HepG2 (cell line): ENCODE measurements around the gene COL4A2. TPM values are rescaled to one million over a fixed set of nuclear protein-coding genes. Genes with fewer than 3 reads are reported as not detected.

Experiments
- ATAC-seq: fragments of 200-7000 bp; cut with Tn5 transposase; 3 replicates; pipeline ENCODE4 v1.9.1; 2020; ENCODE audit warnings: mild to moderate bottlenecking, moderate library complexity
- BruUV-seq: library from RNA; stranded (reverse); fragments of 400-500 nt; replicated peaks from 2 replicates; lab custom pipeline; 2021; lab: Mats Ljungman, UMichigan
- CTCF ChIA-PET: fragments of 300-600 bp; formaldehyde crosslinking; extraction: SDS; loops from one replicate; lab custom pipeline; 2021; ENCODE audit warnings: low total read pairs, inconsistent platforms, low intra/inter-chr PET ratio; lab: Yijun Ruan, JAX
- POLR2A ChIA-PET: fragments of 350-600 bp; sonication (Branson Sonifier 250); formaldehyde crosslinking; loops from one replicate; lab custom pipeline; 2020; ENCODE audit warnings: antibody characterized with exemption, inconsistent platforms; lab: Yijun Ruan, JAX
- DNase-seq: peaks from one replicate; pipeline ENCODE4 v3.0.0-alpha.2; 2015; ENCODE audit warnings: low spot score
- FAIRE-seq: peaks from 3 replicates; lab custom pipeline; 2011; peaks lifted over from hg19 to GRCh38; lab: Jason Lieb, UNC
- H2AFZ ChIP-seq: one replicate; pipeline ENCODE4 v1.6.1; 2011; ENCODE audit warnings: low read length, inconsistent platforms
- H3K27ac ChIP-seq: fragments of 300-600 bp; 3 replicates; pipeline ENCODE4 v1.8.0; 2011; ENCODE audit warnings: mixed run types, mild to moderate bottlenecking, mixed read lengths, low read length, inconsistent platforms; ENCODE audit not compliant: insufficient read depth; ENCODE audit errors: extremely low read length
- H3K27me3 ChIP-seq, 2 experiments: fragments of 200-600 bp in 1 of 2; 2 replicates in 1 of 2; 3 replicates in 1 of 2; pipeline versions ENCODE4 v1.6.0 to v1.8.0; 2011; ENCODE audit warnings: low read length in 2 of 2, mild to moderate bottlenecking in 2 of 2, moderate library complexity in 2 of 2, inconsistent platforms in 1 of 2; ENCODE audit not compliant: insufficient read depth in 2 of 2, control insufficient read depth in 1 of 2
- H3K36me3 ChIP-seq, 2 experiments: fragments of 200-600 bp in 1 of 2; replicated peaks in 1 of 2; 2 replicates in 1 of 2; 3 replicates in 1 of 2; pipeline versions ENCODE4 v1.5.1 to v1.8.0; 2011; ENCODE audit warnings: low read length in 2 of 2, inconsistent platforms in 1 of 2; ENCODE audit not compliant: insufficient read depth in 2 of 2, control insufficient read depth in 1 of 2
- H3K4me1 ChIP-seq: 2 replicates; pipeline ENCODE4 v1.5.1; 2012; ENCODE audit warnings: low read length, inconsistent platforms; ENCODE audit not compliant: insufficient read depth
- H3K4me2 ChIP-seq: 2 replicates; pipeline ENCODE4 v1.6.0; 2011; ENCODE audit warnings: low read depth, low read length, inconsistent platforms
- H3K4me3 ChIP-seq, 3 experiments: fragments of 200-600 bp in 1 of 3; sonication (generic), shearing (Covaris generic) in 1 of 3; replicated peaks in 1 of 3; 2 replicates each; pipeline ENCODE4 v1.5.1; 2011 to 2016; ENCODE audit warnings: low read length in 3 of 3, inconsistent platforms in 2 of 3, low read depth in 2 of 3, mild to moderate bottlenecking in 2 of 3, control low read depth in 1 of 3, mixed read lengths in 1 of 3; ENCODE audit not compliant: insufficient read depth in 1 of 3
- H3K79me2 ChIP-seq: one replicate; pipeline ENCODE4 v1.6.1; 2011; ENCODE audit warnings: low read length, inconsistent platforms; ENCODE audit not compliant: insufficient read depth
- H3K9ac ChIP-seq: 2 replicates; pipeline ENCODE4 v1.6.0; 2011; ENCODE audit warnings: mild to moderate bottlenecking, low read depth, low read length, inconsistent platforms; ENCODE audit not compliant: insufficient read depth
- H3K9me3 ChIP-seq: 2 replicates; pipeline ENCODE4 v1.5.1; 2012; ENCODE audit warnings: mild to moderate bottlenecking, low read length
- H4K20me1 ChIP-seq: 2 replicates; pipeline ENCODE4 v1.6.0; 2011; ENCODE audit warnings: inconsistent platforms, mild to moderate bottlenecking, low read length, moderate library complexity; ENCODE audit not compliant: insufficient read depth
- CBX2 ChIP-seq, 2 experiments: fragments of 200-600 bp in 1 of 2; sonication (generic); formaldehyde crosslinking in 1 of 2; IDR thresholded peaks; 2 replicates each; pipeline versions ENCODE4 v1.7.0 to v1.8.1; 2018 to 2022; ENCODE audit warnings: low read depth in 2 of 2, low read length in 1 of 2, mild to moderate bottlenecking in 1 of 2, missing genetic modification reagents in 1 of 2
- DNMT1 ChIP-seq: sonication (generic); formaldehyde crosslinking; IDR thresholded peaks from 2 replicates; pipeline ENCODE4 v1.5.1; 2020; ENCODE audit warnings: mild to moderate bottlenecking, missing genetic modification reagents
- ELF4 ChIP-seq: sonication (generic); formaldehyde crosslinking; IDR thresholded peaks from 2 replicates; pipeline ENCODE4 v1.5.0; 2020; ENCODE audit warnings: missing genetic modification reagents, mild to moderate bottlenecking, moderate library complexity, borderline replicate concordance
- IRF2 ChIP-seq: IDR thresholded peaks from 2 replicates; pipeline ENCODE4 v1.6.1; 2018; ENCODE audit warnings: missing genetic modification reagents, missing compliant biosample characterization
- KDM6A ChIP-seq: IDR thresholded peaks from 2 replicates; pipeline ENCODE4 v1.6.1; 2016; ENCODE audit warnings: low read depth
- MTA1 ChIP-seq: sonication (generic); formaldehyde crosslinking; IDR thresholded peaks from 2 replicates; pipeline ENCODE4 v1.4.0; 2020; ENCODE audit warnings: missing genetic modification reagents, mild to moderate bottlenecking, borderline replicate concordance
- SMYD3 ChIP-seq: sonication (generic); formaldehyde crosslinking; IDR thresholded peaks from 2 replicates; pipeline ENCODE4 v1.8.1; 2023; ENCODE audit warnings: mild to moderate bottlenecking, missing genetic modification reagents
- SP2 ChIP-seq: sonication (generic); formaldehyde crosslinking; IDR thresholded peaks from 2 replicates; pipeline ENCODE4 v1.5.1; 2020; ENCODE audit warnings: mild to moderate bottlenecking, missing genetic modification reagents
- STAG1 ChIP-seq: sonication (generic); formaldehyde crosslinking; IDR thresholded peaks from 2 replicates; pipeline ENCODE4 v1.4.0; 2020; ENCODE audit warnings: missing genetic modification reagents
- ZNF232 ChIP-seq: sonication (generic); formaldehyde crosslinking; IDR thresholded peaks from 2 replicates; pipeline ENCODE4 v1.4.0; 2020; ENCODE audit warnings: missing genetic modification reagents, borderline replicate concordance
- ZNF44 ChIP-seq: sonication (generic); formaldehyde crosslinking; IDR thresholded peaks from 2 replicates; pipeline ENCODE4 v1.5.1; 2020; ENCODE audit warnings: mild to moderate bottlenecking, missing genetic modification reagents
- ZNF775 ChIP-seq: sonication (generic); formaldehyde crosslinking; IDR thresholded peaks from 2 replicates; pipeline ENCODE4 v1.4.0; 2020; ENCODE audit warnings: missing genetic modification reagents, mild to moderate bottlenecking, moderate library complexity, borderline replicate concordance
- ZNF839 ChIP-seq: sonication (generic); formaldehyde crosslinking; IDR thresholded peaks from 2 replicates; pipeline ENCODE4 v1.4.0; 2020; ENCODE audit warnings: missing genetic modification reagents, mild to moderate bottlenecking, borderline replicate concordance
- ZNF879 ChIP-seq: sonication (generic); formaldehyde crosslinking; IDR thresholded peaks from 2 replicates; pipeline ENCODE4 v1.8.1; 2023; ENCODE audit warnings: missing genetic modification reagents
- ZSCAN9 ChIP-seq: IDR thresholded peaks from 2 replicates; pipeline ENCODE4 v1.6.1; 2016; ENCODE audit warnings: borderline replicate concordance
- WGBS: methylation state at CpG from one replicate; pipeline ENCODE4 v1.1.6; 2017; ENCODE audit warnings: low lambda C conversion rate; 5-methylcytosine and 5-hydroxymethylcytosine counted together
- in situ Hi-C: cut with HindIII; loops from 2 replicates; pipeline ENCODE4 v1.10.0; 2017; ENCODE audit warnings: low pct_unique_long_range_greater_than_20kb; ENCODE audit not compliant: extremely low pct_ligation_motif_present
- intact Hi-C: fragments of 100-400 bp; cut with micrococcal nuclease; formaldehyde crosslinking; loops from one replicate; pipeline ENCODE4 v1.10.0; 2022; ENCODE audit not compliant: unreplicated experiment
- polyA plus RNA-seq, 8 experiments: library from polyadenylated mRNA; depleted of rRNA in 3 of 8; stranded (reverse) in 7 of 8; unstranded in 1 of 8; fragments of >200 nt; fragmentation: Illumina TruSeq in 4 of 8; extraction: Trizol in 4 of 8; gene quantifications; 2 replicates each; pipeline versions ENCODE4 v1.2.1 to v1.2.3, GENCODE V29; 2011 to 2016; ENCODE audit warnings: low read depth in 4 of 8, missing spikeins in 1 of 8, mixed read lengths in 1 of 8; ENCODE audit not compliant: insufficient read depth in 1 of 8
- total RNA-seq, 5 experiments: library from RNA; depleted of rRNA; stranded (reverse); fragments of >200 nt; fragmentation: Illumina TruSeq; extraction: Trizol; gene quantifications; 2 replicates each; pipeline ENCODE4 v1.2.3, GENCODE V29; 2016; ENCODE audit warnings: low read depth in 1 of 5
- TF ChIP-seq, protein P1 (sequence below): sonication (generic); formaldehyde crosslinking; IDR thresholded peaks from 2 replicates; pipeline ENCODE4 v1.4.0; 2020; ENCODE audit warnings: mild to moderate bottlenecking, missing genetic modification reagents
- TF ChIP-seq, protein P2 (sequence below): sonication (generic); formaldehyde crosslinking; IDR thresholded peaks from 2 replicates; pipeline ENCODE4 v1.5.0; 2020; ENCODE audit warnings: mild to moderate bottlenecking, missing genetic modification reagents, borderline replicate concordance

Gene COL4A2
- total and polyA plus RNA-seq, 2 of the 13 experiments (the other 11 are each of a cell fraction or from before 2014, with no cell fraction given): 0.22 to 1.9 TPM

DNA sequence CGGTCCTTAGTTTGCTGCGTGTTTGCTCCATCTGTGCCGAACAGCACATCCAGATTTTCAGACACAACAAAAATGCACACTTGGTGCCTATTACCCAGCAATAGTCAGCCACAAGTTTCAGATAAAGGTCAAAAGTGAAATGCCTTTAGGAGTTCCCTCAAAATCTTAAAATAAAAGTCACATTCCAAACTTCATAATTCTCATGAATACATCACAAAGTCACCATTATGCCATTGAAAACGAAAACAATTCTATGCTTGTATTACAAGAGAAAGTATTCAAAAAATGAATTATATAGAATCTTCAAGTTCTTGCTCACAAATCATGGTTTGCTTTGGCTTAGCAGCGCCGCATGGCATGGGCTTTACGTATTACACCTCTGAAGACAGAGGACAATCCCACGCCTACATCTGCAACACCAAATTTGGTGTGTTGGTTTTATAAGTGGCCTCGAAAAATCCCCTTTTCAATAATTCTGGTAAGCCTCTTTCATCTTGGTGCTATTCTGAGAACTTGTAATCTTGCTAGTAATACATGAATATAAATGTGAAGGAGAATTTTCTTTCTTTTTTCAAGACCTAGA, 26.8 kb upstream of the COL4A2 start (continued):
- TF ChIP-seq, protein P1, sequence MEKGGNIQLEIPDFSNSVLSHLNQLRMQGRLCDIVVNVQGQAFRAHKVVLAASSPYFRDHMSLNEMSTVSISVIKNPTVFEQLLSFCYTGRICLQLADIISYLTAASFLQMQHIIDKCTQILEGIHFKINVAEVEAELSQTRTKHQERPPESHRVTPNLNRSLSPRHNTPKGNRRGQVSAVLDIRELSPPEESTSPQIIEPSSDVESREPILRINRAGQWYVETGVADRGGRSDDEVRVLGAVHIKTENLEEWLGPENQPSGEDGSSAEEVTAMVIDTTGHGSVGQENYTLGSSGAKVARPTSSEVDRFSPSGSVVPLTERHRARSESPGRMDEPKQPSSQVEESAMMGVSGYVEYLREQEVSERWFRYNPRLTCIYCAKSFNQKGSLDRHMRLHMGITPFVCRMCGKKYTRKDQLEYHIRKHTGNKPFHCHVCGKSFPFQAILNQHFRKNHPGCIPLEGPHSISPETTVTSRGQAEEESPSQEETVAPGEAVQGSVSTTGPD: no peak
- TF ChIP-seq ZNF44 (no peak), IRF2 (no peak), STAG1 (CRISPR knock-in tag) (no peak), ZSCAN9 (CRISPR knock-in tag) (no peak), SP2 (no peak), ZNF879 (CRISPR knock-in tag) (no peak), ZNF232 (CRISPR knock-in tag) (no peak)

DNA sequence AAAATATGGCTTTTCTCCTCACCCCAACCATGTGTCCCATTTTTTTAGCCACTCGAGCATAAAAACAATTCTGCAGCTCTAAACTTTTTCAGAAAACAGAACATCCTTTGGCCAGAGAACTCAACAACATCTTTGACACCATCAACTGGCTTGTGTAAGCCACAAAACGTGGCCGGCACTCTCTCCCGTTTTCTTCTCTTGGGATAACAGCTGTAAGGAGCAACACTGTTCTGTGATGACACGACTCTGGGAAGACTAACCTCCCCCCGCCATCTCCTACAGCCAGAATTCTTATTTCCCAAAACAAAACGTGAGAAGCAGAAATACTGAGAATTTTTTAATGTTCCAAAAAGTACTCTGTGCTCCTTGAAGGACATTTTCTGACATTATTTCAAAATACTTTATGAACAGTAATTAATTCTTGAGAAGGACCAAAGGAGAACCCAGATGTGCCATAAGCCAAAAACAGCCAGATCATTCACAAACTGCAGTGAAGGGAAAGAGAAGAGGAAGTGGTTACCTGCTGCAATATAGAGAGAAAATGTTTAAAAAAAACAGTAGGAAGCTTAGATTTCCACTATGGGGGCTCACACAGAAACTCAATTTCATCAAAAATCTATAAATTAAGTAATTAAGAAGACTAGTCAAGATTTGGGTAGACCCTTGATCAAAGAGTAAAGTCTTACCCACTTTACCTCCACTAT, 25.9 kb upstream of the COL4A2 start:
- Histone ChIP-seq H3K27me3 (peaks cover 4 to 25% of the 10 kb centered on the region in 2 experiments), H3K79me2 (no peaks in the 10 kb centered on the region), H3K9me3 (no peaks in the 10 kb centered on the region), H3K4me1 (no peaks in the 10 kb centered on the region), H3K36me3 (no peaks in the 10 kb centered on the region), H3K4me3 (no peak overlapping the region), H2AFZ (no peak overlapping the region), H3K9ac (no peak overlapping the region), H3K27ac (no peak overlapping the region), H4K20me1 (no peaks in the 10 kb centered on the region), H3K4me2 (no peak overlapping the region)
- intact Hi-C loops: no loop called here
- ATAC-seq (no peak), FAIRE-seq (no peak), DNase-seq (no peak)
- WGBS: 1% methylated on average over 7 of the region's 7 CpGs
- ChIA-PET CTCF (no interaction called here), POLR2A (no interaction called here)
- in situ Hi-C loops: no loop called here
- no TSS peak for BruUV-seq
- TF ChIP-seq SMYD3 (CRISPR knock-in tag) (no peak), MTA1 (CRISPR knock-in tag) (no peak), KDM6A (CRISPR knock-in tag) (no peak), DNMT1 (no peak), ZNF775 (CRISPR knock-in tag) (no peak), ELF4 (CRISPR knock-in tag) (no peak), CBX2 (IDR thresholded peaks at IDR 0.05; ENCODE audit: low read depth, low read length) (no peak), CBX2 (CRISPR knock-in tag; IDR thresholded peaks at IDR 0.05; ENCODE audit: low read depth) (no peak), ZNF839 (CRISPR knock-in tag) (no peak)
- TF ChIP-seq, protein P2, sequence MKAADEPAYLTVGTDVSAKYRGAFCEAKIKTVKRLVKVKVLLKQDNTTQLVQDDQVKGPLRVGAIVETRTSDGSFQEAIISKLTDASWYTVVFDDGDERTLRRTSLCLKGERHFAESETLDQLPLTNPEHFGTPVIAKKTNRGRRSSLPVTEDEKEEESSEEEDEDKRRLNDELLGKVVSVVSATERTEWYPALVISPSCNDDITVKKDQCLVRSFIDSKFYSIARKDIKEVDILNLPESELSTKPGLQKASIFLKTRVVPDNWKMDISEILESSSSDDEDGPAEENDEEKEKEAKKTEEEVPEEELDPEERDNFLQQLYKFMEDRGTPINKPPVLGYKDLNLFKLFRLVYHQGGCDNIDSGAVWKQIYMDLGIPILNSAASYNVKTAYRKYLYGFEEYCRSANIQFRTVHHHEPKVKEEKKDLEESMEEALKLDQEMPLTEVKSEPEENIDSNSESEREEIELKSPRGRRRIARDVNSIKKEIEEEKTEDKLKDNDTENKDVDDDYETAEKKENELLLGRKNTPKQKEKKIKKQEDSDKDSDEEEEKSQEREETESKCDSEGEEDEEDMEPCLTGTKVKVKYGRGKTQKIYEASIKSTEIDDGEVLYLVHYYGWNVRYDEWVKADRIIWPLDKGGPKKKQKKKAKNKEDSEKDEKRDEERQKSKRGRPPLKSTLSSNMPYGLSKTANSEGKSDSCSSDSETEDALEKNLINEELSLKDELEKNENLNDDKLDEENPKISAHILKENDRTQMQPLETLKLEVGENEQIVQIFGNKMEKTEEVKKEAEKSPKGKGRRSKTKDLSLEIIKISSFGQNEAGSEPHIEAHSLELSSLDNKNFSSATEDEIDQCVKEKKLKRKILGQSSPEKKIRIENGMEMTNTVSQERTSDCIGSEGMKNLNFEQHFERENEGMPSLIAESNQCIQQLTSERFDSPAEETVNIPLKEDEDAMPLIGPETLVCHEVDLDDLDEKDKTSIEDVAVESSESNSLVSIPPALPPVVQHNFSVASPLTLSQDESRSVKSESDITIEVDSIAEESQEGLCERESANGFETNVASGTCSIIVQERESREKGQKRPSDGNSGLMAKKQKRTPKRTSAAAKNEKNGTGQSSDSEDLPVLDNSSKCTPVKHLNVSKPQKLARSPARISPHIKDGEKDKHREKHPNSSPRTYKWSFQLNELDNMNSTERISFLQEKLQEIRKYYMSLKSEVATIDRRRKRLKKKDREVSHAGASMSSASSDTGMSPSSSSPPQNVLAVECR (CRISPR knock-in tag): no peak
